ENCODE data around the gene PNLDC1. TPM values are rescaled to one million over a fixed set of nuclear protein-coding genes. Genes with fewer than 3 reads are reported as not detected.

The PNLDC1 gene
- total RNA-seq, 1 experiment from 2014 or later: 0.20 TPM

- Histone ChIP-seq H4K20me1 (ENCODE audit: insufficient read depth) (no peaks in the 10 kb centered on the region), H3F3A (ENCODE audit: insufficient read depth, low read depth) (no peaks in the 10 kb centered on the region), H3K9me2 (ENCODE audit: insufficient read depth) (no peaks in the 10 kb centered on the region), H3K27me3 (ENCODE audit: insufficient read depth, low read depth) (peaks cover 42% of the 10 kb centered on the region), H3K4me3 (no peak overlapping the region), H3K9me3 (ENCODE audit: insufficient read depth, low read depth) (no peaks in the 10 kb centered on the region), H3K27ac (no peak overlapping the region), H3K4me2 (no peak overlapping the region), H2AFZ (no peak overlapping the region), H3K4me1 (replicated peaks; ENCODE audit: insufficient read depth) (no peaks in the 10 kb centered on the region), H3K36me3 (ENCODE audit: low read depth) (no peaks in the 10 kb centered on the region), H3K79me2 (ENCODE audit: low read depth) (no peaks in the 10 kb centered on the region)
- ChIA-PET POLR2A (ENCODE audit: unreplicated experiment) (no interaction called here), CTCF (no interaction called here)
- intact Hi-C loops (cut with micrococcal nuclease; ENCODE audit: unreplicated experiment): no loop called here
- TF ChIP-seq EZH2 (IDR thresholded peaks at IDR 0.05; ENCODE audit: low read depth) (no peak), CTCF (conservative IDR thresholded peaks at IDR 0.05) (no peak)
- BruUV-seq (replicated peaks): no TSS peak
- no peak for DNase-seq
Observed at GRCh38 chr6:159817951-159818739, 18.1 kb downstream of the PNLDC1 start.

- Histone ChIP-seq H3K4me2 (no peak overlapping the region), H3K36me3 (ENCODE audit: low read depth) (no peaks in the 10 kb centered on the region), H2AFZ (no peak overlapping the region), H3K27me3 (ENCODE audit: insufficient read depth, low read depth) (peaks cover 44% of the 10 kb centered on the region), H3K9me2 (ENCODE audit: insufficient read depth) (no peaks in the 10 kb centered on the region), H3F3A (ENCODE audit: insufficient read depth, low read depth) (no peaks in the 10 kb centered on the region), H3K4me1 (replicated peaks; ENCODE audit: insufficient read depth) (no peaks in the 10 kb centered on the region), H3K4me3 (no peak overlapping the region), H3K79me2 (ENCODE audit: low read depth) (no peaks in the 10 kb centered on the region), H3K27ac (no peak overlapping the region), H3K9me3 (ENCODE audit: insufficient read depth, low read depth) (no peaks in the 10 kb centered on the region), H4K20me1 (ENCODE audit: insufficient read depth) (no peaks in the 10 kb centered on the region)
- intact Hi-C loops (cut with micrococcal nuclease; ENCODE audit: unreplicated experiment): no loop called here
- ChIA-PET CTCF (no interaction called here), POLR2A (ENCODE audit: unreplicated experiment) (no interaction called here)
- TF ChIP-seq CTCF (conservative IDR thresholded peaks at IDR 0.05) (no peak), EZH2 (IDR thresholded peaks at IDR 0.05; ENCODE audit: low read depth) (no peak)
- BruUV-seq (replicated peaks): no TSS peak
- DNase-seq: no peak
Observed at GRCh38 chr6:159819098-159819497, 19.0 kb downstream of the PNLDC1 start.

- no TSS peak for BruUV-seq (replicated peaks)
- Histone ChIP-seq H3K4me2 (no peak overlapping the region), H3K27ac (no peak overlapping the region), H3K27me3 (ENCODE audit: insufficient read depth, low read depth) (peaks cover 46% of the 10 kb centered on the region), H3K4me1 (replicated peaks; ENCODE audit: insufficient read depth) (no peaks in the 10 kb centered on the region), H3F3A (ENCODE audit: insufficient read depth, low read depth) (no peaks in the 10 kb centered on the region), H3K9me3 (ENCODE audit: insufficient read depth, low read depth) (no peaks in the 10 kb centered on the region), H4K20me1 (ENCODE audit: insufficient read depth) (no peaks in the 10 kb centered on the region), H2AFZ (no peak overlapping the region), H3K9me2 (ENCODE audit: insufficient read depth) (no peaks in the 10 kb centered on the region), H3K79me2 (ENCODE audit: low read depth) (no peaks in the 10 kb centered on the region), H3K4me3 (no peak overlapping the region), H3K36me3 (ENCODE audit: low read depth) (no peaks in the 10 kb centered on the region)
- ChIA-PET POLR2A (ENCODE audit: unreplicated experiment) (no interaction called here), CTCF (no interaction called here)
- intact Hi-C loops (cut with micrococcal nuclease; ENCODE audit: unreplicated experiment): no loop called here
- TF ChIP-seq EZH2 (IDR thresholded peaks at IDR 0.05; ENCODE audit: low read depth) (no peak), CTCF (conservative IDR thresholded peaks at IDR 0.05) (no peak)
- DNase-seq: no peak
Observed at GRCh38 chr6:159819932-159820640, 20.0 kb downstream of the PNLDC1 start.

Data from PC-9 (cell line).